Measurements from ENCODE around the gene PHLDB3. TPM values are rescaled to one million over a fixed set of nuclear protein-coding genes. Genes with fewer than 3 reads are reported as not detected.
A peak's percentile ranks its signal among the peaks of the same experiment; 100 is the strongest.

Gene PHLDB3
- total RNA-seq, 1 donor from 2014 or later: 9.6 TPM

- no peak for TF ChIP-seq CTCF (IDR thresholded peaks at IDR 0.05; ENCODE audit: unreplicated experiment)
- no peaks in the 10 kb centered on the region for H3K9me3 Mint-ChIP-seq (ENCODE audit: unreplicated experiment)
- H3K4me3 Mint-ChIP-seq (ENCODE audit: unreplicated experiment): no peak overlapping the region
- no peaks in the 10 kb centered on the region for H3K36me3 Mint-ChIP-seq (ENCODE audit: low read depth, unreplicated experiment)
- peaks cover 13% of the 10 kb centered on the region for H3K4me1 Mint-ChIP-seq (ENCODE audit: unreplicated experiment)
- DNase-seq (ENCODE audit: low spot score): no peak
- peaks cover 8% of the 10 kb centered on the region for H3K27me3 Mint-ChIP-seq (ENCODE audit: unreplicated experiment)
- H3K27ac Mint-ChIP-seq (ENCODE audit: unreplicated experiment): no peak overlapping the region
Observed at GRCh38 chr19:43467276-43467675, 37.3 kb downstream of the PHLDB3 start.

GRCh38 chr19:43466793-43467192, 37.8 kb downstream of the PHLDB3 start:
- Mint-ChIP-seq H3K36me3 (ENCODE audit: low read depth, unreplicated experiment) (no peaks in the 10 kb centered on the region), H3K4me1 (ENCODE audit: unreplicated experiment) (peaks cover 13% of the 10 kb centered on the region), H3K27ac (ENCODE audit: unreplicated experiment) (no peak overlapping the region), H3K9me3 (ENCODE audit: unreplicated experiment) (no peaks in the 10 kb centered on the region), H3K4me3 (ENCODE audit: unreplicated experiment) (no peak overlapping the region), H3K27me3 (ENCODE audit: unreplicated experiment) (peaks cover 12% of the 10 kb centered on the region)
- no peak for DNase-seq (ENCODE audit: low spot score)
- TF ChIP-seq CTCF (IDR thresholded peaks at IDR 0.05; ENCODE audit: unreplicated experiment): no peak

DNA sequence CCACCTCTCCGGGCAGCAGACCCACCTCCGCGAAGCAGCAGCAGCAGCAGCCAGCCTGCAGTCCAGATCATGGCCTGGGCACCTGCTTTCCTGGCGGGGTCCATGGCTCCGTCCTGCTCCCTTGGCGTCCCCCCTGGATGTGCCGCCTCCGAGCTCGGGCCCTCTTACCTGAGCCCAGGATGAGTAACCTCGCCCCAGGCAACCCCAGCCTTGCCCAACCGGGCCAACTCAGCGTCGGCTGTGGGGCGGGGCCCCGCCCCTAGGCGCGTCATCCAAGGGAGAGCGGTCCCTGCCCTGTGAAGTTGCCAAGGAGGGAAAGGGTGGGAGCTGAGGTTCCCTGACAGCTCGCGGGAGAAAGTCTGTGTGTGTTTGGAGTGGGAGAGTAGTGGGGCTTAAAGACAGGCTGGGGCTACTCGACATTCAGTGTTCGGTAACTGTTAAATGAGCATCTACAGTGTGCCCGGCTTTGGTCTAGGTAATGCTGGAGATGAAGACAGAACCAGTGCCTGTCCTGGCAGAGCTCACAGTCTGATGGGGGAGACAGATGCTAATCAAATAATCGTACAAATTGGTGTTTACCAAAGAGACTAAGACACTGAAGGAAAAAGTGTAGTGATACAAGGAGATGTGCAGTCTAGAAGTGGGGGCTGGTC, 39.0 kb downstream of the PHLDB3 start, which contains the start of gene LYPD3:
LYPD3 (minus strand) TSS at position 141 of the 653 bp plus-strand sequence; CDS start at position 104, 37 bp downstream.
- DNase-seq (ENCODE audit: low spot score): no peak
- TF ChIP-seq CTCF (IDR thresholded peaks at IDR 0.05; ENCODE audit: unreplicated experiment): no peak
- Mint-ChIP-seq H3K9me3 (ENCODE audit: unreplicated experiment) (no peaks in the 10 kb centered on the region), H3K36me3 (ENCODE audit: low read depth, unreplicated experiment) (no peaks in the 10 kb centered on the region), H3K4me1 (ENCODE audit: unreplicated experiment) (peaks cover 13% of the 10 kb centered on the region), H3K27ac (ENCODE audit: unreplicated experiment) (no peak within 1 kb of the TSS), H3K4me3 (ENCODE audit: unreplicated experiment) (peak within 1 kb of the TSS; percentile 95), H3K27me3 (ENCODE audit: unreplicated experiment) (peaks cover 16% of the 10 kb centered on the region)

GRCh38 chr19:43464134-43464775, 40.3 kb downstream of the PHLDB3 start:
- peak; percentile 65 for DNase-seq (ENCODE audit: low spot score)
- Mint-ChIP-seq H3K4me3 (ENCODE audit: unreplicated experiment) (peak overlapping the region; percentile 95), H3K27ac (ENCODE audit: unreplicated experiment) (no peak overlapping the region), H3K27me3 (ENCODE audit: unreplicated experiment) (peaks cover 16% of the 10 kb centered on the region), H3K36me3 (ENCODE audit: low read depth, unreplicated experiment) (no peaks in the 10 kb centered on the region), H3K9me3 (ENCODE audit: unreplicated experiment) (no peaks in the 10 kb centered on the region), H3K4me1 (ENCODE audit: unreplicated experiment) (peaks cover 12% of the 10 kb centered on the region)
- TF ChIP-seq CTCF (IDR thresholded peaks at IDR 0.05; ENCODE audit: unreplicated experiment): no peak
